KG1 (cell line): ENCODE data around the gene ADGRF5.
"Not testable (repeated sequence)": the region's sequence is repeated elsewhere in the genome, so short reads cannot be mapped to it uniquely, and the experiment has no call there.

ENCODE experiments used
- DNase-seq: peaks from one replicate; lab custom pipeline; 2025; lab: John Stamatoyannopoulos, UW

The ADGRF5 gene

DNA sequence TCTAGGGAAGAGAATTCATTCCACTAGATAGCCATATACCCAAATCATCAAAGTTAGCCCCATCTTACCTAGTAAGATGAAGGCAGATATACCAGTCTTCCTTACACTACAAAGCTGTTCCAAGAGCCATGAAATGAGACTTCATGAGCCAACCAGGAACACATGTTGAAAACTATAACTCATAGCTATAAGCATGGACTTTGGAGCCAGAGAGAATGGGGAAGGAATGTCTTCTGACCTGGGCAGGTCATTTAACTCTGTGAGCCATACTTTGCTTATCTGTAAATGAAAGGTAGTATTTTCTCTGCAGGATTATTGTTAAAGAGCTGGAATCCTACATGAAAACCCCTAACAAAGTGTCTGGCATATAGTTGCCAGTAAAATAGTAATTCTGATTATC is 27.3 kb downstream of the ADGRF5 start:
- no peak for DNase-seq

DNA sequence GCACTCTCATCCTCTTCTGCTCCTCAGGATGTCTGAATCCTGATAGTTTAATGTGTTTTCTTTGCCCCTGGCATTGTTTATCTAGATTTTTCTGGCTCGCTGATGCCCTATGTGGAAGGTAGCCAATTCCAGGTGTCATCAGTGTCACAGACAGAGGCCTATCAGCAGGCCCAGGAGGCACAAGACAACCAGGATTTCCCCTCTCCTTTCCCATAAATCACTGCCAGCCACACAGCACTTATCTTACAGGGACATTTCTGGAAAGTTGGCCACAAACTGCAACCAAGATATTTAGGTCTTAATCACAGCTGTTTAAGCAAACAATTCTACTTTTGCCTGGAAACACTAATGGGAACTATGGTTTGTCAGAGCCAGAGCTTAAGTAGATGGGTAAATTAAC is 28.1 kb downstream of the ADGRF5 start:
- DNase-seq: no peak

DNA sequence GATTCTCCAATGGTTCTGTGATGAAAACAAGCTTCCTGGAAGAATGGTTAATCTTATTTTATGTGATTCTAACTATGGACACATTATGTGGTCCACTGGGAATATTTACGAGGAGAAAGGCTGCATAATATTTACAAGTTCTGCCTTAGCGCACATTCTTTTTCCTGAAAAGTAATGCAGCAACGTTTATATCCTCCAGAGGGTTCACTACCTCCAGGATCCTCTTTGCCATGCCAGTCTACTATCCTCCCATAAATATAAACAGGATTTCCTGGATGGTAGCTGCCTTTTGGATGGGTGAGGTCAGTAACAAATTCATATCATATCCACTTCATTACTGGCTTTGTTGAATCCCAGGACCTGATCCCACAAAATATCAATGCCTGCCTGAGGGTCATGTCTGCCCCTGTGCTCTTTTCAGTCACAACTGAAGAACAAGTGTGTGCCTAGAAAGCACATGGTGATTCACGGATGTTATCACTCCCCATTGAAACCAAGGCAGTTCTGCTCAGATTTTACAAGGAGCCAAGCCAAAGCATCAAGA is 30.4 kb downstream of the ADGRF5 start:
- DNase-seq: no peak

DNA sequence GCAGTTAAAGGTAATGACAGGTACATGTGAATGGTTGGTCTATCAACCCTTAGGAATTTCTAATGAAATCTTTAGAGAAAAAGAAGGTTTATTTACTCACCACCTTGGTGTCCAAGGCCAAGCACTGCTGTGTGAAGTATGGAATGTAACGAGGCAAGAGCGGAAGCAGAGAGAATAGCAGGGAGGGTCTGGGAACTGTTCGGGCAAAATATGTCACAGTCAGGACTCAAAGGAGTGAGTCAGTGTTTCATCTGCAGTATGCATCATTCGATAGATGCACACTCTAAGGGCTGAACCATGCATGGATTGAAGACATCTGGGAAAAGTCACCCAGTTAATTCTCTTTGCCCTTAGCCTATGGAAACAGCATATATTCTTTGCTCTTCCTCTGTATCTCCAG is 33.2 kb downstream of the ADGRF5 start:
- no peak for DNase-seq

DNA sequence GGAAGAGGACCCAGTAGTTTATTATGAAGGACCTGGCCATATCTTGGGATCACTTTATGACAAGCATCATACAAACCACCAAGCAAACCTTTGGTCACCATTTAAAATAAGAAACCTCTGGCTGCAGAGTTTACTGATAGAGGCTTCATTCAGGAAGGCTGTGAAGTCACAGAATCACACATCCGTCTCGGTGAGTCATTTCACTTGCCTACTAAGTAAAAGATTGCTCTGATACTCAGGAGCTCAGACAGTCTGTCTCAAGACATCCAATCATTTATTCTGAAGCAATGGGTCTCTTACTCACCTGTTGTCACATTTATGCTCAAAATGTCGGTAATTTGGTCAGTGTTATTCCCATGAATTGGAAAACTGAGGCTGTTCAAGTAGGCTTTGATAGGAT is 33.7 kb downstream of the ADGRF5 start:
- no peak for DNase-seq

DNA sequence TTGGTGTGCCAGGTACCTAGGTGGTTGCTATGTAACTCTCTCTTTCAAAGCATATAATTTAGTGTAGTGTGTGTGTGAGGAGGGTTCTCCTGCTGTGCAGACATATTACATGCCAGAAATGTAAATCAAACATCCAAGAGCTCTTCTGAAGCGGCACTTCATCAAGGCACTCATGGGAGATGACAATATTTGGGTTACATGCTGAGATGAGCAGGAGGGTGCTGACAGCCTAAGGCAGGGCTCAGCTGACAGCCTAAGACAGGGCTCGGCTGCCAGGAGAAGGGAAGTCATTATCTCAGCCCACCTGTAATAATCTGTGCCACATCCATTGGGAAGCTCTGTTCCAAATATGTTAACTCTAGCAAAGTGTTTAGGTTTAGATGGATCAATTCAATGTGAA is 39.1 kb downstream of the ADGRF5 start:
- no peak for DNase-seq

DNA sequence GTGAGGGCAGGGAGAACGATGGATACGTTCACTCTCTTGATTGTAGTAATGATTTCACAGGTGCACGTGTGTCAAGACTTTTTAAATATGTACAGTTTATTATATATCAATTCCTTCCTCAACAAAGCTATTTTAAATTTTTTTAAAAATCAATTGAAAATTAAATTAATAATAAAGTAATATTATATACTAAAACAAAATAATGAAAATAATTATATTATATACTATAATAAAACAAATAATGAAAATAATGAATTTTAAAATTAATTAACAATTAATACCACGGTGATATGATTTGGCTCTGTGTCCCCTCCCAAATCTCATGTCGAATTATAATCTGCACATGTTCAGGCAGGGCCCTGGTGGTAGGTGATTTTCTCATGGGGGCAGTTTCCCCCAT is 42.7 kb downstream of the ADGRF5 start:
- DNase-seq: no peak

DNA sequence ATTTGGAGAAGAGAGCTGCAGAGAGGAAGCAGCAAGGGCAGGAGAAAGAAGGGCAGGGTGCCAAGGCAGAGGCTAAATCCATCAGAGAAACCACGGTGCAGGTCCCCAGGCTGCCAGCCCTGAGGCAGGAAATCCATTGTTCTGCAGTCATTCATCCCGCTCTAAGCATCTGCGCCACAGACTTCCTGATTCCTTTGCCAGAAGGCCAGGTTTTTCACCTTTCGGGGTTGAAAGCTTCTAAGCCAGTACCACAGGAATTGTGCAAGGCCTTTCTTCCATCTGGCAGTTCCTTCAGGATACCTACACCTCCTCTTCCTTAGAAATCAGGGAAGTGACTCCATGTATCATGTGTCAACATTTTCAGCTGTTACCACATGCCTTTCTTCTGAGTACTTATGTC is 45.6 kb downstream of the ADGRF5 start:
- no peak for DNase-seq

DNA sequence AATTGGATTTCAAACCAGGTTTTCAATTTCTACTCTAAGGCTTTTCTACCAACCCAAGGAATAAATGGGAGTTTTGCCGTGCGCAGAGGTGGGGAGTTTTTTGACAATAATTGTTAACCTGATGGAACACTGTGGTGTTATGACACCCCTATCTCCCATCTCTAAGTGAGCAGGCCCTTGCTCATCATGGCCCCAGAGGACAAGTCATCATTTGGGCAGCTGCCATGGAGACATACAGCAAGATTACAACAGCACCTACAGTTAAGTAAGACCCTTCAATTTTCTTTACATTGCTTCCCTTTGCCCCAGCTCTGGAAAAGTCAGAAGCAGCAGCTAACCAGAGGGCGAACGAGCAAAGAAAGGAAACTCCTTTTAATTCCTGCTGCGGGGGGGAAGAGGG is 54.3 kb downstream of the ADGRF5 start:
- no peak for DNase-seq

DNA sequence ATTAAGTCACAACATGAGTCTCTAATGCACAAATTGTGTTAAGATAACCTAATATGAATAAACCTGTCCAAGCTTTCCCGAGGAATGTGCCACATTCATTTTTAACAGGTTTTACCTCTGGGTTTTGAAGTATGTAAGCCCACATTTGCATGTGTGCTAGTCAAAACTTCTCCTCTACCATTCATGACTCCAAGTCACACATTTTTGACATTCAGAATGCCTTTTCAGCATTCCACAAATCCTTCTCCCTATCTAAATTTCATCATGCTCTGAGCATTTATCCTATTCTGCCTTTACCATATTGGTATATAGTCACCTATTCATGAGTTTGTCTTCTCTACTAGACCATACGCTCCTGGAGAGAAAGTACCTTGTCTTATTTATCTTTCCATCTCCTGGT is 56.5 kb downstream of the ADGRF5 start:
- DNase-seq: no peak

DNA sequence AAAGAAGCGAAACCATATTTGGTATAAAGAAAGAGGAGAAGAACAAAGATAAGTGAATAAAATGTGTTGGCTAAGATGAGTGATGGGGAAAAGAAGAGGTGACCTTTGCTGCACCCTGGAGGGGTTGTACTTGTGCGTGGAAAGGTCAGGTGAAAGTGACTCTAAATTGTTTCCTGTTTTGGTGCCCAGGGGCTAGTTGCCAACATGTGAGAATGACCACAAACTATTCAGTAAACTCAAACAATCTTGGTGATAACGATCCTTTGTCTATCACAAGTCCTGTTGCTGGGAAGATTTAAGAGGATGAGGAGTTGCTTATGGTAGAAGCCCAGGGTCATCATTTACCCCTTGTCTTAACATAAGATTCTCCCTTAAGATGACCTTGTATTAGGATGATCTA is 57.9 kb downstream of the ADGRF5 start:
- no peak for DNase-seq

DNA sequence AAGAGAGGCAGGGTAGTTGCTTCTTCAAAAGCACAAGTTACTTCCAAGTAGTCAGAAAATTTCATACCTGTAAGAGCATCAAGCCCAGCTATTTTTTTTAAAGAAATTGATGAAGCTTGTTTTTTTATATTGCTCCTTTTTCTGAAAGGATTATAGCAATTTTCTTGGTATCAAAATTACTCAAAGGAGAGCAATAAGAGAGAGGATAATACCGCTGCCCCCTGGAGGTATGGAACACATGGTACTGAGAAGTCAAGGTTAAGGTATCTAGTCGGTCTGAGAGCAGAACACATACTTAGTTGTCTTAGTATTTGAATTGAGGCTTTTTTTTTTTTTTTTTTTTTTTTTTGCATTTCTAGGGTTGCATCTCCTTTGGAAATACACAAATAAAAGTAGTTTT is 59.4 kb downstream of the ADGRF5 start:
- DNase-seq: no peak

DNA sequence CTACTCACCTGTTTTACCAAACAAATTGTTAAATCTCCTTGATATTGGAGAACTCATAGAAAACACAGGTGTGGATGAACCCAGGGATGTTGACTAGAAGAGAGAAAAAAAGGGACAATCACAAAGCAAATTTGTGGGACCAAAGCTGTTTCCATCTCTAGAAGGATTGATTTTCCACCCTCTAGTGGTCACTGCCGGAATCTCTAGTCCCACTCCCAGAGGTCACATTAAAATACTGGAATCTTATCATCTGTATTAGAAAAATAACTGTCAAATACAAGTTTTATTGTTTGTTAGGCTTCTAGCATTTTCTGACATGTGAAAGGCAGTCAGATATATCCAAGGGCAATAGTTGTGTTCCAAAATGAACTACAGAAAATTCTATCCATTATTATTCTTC is 65.8 kb downstream of the ADGRF5 start:
- DNase-seq: peak; percentile 29

DNA sequence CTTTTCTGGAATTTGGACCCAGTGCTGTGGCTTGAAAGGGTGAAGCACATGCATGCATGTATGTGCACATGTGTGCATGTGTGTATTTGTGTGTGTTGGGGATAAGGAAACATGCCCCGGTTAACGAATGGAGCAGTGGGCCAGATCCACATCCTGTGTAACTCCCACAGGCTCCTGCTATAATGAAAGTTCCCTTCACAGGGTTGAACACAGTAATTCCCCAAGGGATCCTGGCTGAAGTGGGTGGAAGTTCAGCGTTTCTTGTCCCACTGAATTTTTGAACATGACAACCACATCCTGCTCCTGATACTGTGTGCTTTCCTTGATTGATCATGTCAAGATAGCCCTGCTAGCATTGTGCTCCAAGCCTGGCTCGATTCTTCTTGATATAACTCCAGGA is 70.2 kb downstream of the ADGRF5 start:
- not testable (repeated sequence) for DNase-seq

DNA sequence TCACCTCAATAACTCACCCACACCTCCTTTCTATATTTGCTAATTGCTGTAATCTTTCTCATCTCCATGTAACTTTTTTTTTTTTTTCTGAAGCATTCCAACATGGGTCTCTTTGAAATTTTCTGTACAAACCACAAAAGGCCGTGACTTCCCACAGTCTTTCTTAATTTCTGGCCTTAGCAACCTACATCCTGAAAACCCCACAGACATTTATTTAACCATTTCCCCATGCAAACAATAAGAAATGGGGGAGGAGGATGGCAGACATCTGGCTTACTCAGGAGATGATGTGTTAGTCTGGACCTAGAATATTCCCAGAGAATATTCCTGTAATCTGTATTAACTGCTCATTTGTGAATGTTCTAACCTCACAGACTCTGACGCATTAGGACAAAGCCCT is 70.9 kb downstream of the ADGRF5 start:
- no peak for DNase-seq

DNA sequence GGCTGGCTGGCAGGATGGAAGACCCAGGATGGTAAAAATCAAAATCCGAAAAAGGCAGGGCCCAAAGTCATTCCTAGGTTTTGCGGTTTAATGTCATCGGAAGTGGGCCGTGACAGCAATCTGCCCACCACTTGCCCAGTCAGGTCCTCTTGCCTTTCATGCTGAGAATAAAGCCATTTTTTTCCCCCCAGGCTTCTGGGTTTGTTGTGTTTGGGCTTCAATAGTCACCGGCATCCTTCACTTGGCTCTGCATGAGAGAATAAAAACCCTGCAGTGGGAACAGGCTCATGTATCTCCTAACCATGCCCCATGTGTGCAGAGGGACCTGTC is 72.4 kb downstream of the ADGRF5 start:
- DNase-seq: no peak

DNA sequence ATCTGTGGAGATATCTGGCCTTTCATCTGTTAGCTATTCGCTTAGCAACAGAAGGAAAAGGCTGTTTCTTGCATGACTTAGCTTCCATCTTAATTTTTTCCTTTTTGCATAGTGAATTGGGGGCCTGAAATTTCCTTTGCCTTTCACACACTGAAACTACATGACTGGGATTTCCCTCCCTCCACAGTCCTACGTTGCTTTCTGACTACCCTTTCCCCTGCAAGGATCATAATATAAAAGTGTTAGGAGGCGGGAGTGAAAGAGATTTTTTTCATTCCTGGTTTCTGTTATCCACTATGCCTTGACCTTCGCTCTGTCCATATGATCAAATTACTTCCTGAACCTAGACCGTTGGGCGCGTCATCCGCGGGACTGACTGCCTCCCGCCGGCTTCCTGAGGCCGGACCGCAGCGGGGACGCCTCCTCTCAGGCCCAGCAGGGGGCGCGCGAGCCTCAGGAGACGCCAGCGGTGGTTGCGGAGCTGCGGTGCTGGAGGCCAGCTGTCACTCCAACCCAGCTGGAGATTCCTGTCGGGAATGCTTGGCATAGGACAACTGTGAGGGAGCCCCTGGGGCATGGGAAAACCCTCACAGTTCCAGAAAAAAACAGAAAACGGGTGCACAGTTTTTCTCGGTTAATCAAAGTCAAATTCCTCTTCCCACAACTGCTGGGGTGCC is 72.9 kb downstream of the ADGRF5 start:
- DNase-seq: peak; percentile 16

DNA sequence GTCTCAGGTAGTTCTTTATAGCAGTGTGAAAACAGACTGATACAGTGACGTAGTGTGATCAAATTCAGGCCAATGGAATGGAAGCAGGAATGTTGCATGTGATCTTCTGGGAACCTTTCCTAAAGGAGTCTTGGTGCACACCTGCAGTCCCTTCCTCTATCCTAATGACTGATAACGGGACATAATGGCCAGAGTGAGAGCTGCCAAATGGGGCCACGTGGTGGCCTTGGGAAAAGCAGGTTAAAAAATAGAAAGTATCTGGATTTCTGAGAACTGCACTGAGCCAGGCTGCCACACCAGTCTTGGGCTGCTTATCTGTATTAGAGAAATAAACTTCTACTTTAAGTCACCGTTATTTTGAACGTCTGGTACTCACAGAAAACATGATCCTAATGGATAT is 76.6 kb downstream of the ADGRF5 start:
- no peak for DNase-seq

DNA sequence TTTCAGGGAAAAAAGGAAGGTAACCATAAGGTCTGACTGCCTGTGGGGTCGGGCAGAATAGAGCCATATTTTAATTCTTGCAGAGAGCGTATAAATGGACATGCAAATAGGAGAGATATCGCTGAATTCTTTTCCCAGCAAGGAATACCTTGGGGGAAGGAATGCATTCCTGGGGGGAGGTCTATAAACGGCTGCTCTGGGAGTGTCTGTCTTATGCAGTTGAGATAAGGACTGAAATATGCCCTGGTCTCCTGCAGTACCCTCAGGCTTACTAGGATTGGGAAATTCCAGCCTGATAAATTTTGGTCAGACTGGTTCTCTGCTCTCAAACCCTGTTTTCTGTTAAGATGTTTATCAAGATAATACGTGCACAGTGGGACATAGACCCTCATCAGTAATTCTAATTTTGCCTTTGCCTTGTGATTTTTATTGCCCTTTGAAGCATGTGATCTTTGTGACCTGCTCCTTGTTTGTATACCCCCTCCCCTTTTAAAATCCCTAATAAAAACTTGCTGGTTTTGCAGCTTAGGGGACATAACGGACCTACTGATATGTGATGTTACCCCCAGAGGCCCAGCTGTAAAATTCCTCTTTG is 79.4 kb downstream of the ADGRF5 start:
- DNase-seq: not testable (repeated sequence)

DNA sequence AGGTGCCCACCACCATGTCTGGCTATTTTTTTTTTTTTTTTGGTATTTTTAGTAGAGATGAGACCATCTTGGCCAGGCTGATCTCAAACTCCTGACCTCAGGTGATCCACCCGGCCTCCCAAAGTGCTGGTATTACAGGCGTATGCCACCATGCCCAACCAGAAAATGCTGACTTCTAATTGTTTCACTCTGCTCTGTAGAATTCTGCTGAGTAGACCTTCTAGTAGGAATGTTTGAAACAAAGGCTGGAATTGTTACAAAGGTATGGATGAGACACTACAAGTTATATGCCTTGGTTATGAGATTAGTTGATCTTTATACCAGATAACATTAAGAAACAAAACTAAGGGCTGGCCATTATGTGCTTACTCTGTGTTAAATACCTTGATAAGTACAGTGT is 83.7 kb downstream of the ADGRF5 start:
- no peak for DNase-seq

DNA sequence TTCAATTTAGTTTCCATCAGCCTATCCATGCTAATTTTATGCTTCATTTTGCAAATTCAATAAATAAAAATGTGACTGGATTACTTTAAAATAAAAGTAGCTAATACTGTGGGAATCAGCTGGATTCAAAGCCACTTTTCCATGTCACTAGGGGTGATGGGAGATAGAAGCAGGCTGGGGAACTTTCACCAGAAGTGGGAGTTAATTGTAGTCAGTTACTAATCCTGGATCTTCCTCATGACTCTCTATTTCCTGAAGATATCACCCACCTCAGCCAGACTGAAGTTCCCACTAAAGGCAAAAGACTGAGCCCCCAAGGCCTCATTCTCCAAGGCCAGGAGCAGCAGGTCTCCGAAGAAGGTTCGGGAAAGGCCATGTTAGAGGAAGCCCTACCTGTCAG is 86.7 kb downstream of the ADGRF5 start:
- not testable (repeated sequence) for DNase-seq

DNA sequence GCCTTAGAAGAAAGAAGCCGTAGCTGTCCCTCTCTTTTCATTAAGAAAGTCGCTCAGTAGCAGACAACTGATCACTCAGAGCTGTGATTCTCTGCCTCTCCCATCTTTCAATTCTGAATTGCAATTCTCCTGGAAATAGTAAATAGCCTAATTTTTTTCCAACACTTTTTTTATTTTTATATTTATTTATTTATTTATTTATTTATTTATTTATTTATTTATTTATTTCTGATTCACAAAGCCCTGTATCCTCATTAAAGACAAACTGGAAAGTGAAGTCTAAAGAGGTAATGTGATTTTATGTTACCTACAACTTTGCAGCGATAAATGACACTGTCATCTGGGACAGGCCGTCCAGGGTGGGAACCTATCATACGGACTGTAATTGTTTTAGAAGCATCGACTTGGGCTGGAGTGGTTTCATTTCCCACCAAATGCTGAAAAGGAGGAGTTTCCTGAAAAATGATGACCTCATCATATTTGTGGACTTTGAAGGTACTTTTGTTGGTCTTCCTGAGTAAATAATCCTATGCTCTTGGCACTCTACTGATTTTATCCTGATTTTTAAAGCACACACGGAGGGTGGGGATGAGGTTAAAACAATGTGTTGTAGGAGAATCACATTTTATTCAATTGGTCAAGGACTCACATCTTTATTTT is 87.4 kb downstream of the ADGRF5 start:
- not testable (repeated sequence) for DNase-seq

DNA sequence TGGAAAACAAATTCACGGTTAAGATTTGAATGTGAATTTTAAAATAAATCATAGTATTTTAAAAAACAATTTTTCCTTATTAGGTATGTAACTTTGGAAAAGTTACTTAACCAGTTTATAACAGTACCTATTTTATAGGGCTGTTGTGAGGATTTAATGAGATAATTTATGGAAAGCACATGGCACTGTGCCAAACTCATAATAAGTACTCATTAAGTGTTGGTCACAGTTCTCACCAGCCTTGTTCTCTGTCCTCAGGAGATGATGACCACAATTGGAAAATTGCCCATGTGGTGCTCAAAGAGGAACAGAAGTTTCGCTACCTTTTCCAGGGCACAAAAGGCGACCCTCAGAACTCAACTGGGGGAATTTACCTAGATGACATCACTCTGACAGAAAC is 88.9 kb downstream of the ADGRF5 start:
- no peak for DNase-seq

DNA sequence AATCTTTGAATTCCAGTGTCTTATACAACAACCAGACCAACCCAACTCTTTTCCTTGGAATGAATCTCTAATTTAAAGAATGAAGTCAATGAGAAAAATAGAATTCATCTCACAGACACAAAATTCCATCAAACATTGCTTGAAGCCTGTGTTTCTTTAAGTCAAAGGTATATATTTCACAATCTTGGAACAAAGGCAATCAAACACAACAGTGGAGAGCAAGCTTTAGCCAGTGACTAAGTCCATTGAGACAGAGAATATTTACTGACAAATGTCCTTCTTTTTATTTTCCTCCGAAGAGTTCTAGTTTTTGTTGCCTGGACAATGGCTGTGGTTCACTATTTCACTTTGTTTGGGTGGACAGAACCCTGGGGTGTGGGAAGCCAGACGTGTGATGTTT is 92.8 kb downstream of the ADGRF5 start:
- no peak for DNase-seq
